ENCODE measurements around the gene C6orf58.

Gene C6orf58

GRCh38 chr6:127576874-127577273, at the start of gene C6orf58:
Gene C6orf58, plus strand, starts transcription at chr6:127577174. Its CDS starts 12 bp downstream, at chr6:127577186.
- DNase-seq = no peak

DNA sequence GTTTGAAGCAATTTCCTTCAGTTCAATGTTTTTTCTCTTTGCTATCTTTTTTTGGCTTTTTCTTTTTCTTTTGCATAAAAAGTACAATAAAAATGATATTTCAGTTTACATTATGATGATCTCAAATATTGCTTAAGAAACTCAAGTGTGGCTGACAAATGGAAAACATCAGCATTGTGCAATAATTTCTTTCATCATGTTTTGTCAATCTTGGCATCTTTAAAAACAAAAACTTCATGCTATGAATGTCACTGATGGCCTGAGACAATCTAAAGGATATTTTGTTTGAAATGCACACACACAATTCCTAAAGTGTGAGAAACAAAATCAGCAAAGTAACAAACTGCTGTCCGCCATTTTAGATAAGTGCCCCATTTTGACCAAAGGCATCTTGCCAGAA, 44.0 kb upstream of the C6orf58 start:
- no peak for DNase-seq

- DNase-seq = no peak
Measured at GRCh38 chr6:127533736-127534135, 43.2 kb upstream of the C6orf58 start.

GRCh38 chr6:127538750-127539264, 38.2 kb upstream of the C6orf58 start:
- no peak for DNase-seq

- no peak for DNase-seq
Measured at GRCh38 chr6:127539272-127539671, 37.7 kb upstream of the C6orf58 start.

DNA sequence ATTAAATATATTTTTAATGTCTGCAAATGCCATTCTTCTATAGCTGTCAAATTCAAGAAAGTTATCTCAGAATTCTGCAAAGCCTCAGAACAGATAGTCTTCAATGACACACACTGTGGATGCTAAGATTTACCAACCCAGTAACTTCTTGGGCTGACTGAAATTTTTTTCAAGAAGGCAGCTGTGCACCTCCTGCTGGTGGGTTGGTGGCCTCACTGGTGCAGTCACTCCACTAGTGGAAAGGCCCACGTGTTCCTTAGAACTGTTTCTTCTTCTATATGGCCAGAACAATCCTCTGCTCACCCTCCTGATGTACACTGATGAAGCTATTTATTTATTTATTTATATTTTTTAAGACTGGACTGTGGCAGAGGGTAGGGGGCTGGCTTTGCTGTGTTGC, 29.8 kb upstream of the C6orf58 start:
- peak; percentile 10 for DNase-seq

DNA sequence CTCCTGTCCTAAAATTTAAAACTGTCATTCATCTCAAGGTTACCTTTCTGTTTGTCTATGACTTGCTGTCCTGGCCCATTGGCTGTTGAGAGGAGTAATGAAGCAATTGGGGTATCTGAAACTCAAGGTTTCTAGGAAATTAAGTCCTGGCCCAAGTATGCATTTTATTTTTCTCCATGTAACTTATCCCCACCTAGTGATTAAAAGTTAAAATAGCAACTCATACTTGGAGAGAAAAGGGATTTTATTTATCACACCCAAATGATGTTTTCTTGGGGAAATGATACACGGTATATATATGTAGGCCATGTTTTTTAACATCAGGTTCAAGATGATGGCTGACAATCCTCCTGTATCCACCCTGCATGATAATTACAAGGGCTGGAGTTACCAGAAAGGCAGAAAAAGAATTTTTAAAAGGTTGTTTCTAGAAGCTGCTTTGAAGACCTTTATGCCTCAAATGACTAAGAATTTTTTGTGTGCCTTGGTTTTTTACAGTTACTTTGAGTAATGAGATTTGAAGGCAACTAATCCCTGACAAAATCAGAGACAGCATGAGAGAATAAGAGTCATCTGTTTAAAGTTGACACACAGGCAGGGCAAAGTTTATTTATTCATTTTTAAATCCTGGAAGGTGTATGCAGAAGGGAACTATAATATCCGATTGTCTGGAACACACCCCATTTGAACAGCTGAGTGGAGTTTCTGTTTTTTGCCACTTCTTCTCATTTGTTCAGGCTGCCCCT, 28.9 kb upstream of the C6orf58 start:
- no peak for DNase-seq

GRCh38 chr6:127550403-127550802, 26.6 kb upstream of the C6orf58 start:
- DNase-seq = no peak

- no peak for DNase-seq
Measured at GRCh38 chr6:127554435-127555006, 22.5 kb upstream of the C6orf58 start.

GRCh38 chr6:127561660-127562059, 15.3 kb upstream of the C6orf58 start:
- no peak for DNase-seq

- no peak for DNase-seq
Measured at GRCh38 chr6:127564761-127565160, 12.2 kb upstream of the C6orf58 start.

- no peak for DNase-seq
Measured at GRCh38 chr6:127566119-127566518, 10.9 kb upstream of the C6orf58 start.

DNA sequence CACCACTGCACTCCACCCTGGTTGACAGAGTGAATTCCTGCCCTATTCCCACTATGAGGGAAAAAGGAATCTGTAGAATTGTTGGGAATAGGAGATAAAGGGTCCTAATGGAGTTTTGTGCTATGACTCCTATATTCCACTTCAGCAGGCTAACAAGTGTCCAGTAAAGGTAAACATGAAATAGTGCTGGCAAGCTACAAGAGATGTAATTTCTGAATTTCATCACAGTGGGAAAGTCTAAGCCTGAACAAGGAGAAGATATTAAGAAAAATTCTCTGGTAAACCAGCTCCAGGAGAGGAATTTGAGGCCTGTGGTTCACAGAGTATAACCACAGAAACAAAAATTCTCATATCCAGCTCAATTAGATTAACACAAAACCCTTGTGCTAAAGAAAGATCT, 10.3 kb upstream of the C6orf58 start:
- no peak for DNase-seq

DNA sequence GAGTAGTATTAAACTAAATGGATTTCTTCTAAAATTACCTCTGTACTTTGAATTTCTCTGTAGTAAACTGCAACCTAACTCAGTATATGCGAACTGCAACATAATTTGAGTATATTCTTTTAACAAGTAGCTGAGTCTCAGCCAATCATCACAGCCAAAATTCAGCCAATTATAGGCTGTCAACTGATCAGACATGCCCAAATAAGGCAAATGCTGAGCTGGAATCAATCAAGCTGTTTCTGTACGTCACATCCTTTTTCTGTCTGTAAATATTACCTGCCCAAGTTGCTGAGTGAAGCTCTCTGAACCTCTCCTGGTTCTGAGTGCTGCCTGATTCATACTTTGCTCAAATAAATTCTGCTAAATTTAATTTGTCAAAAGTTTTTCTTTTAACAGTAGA, 9.5 kb upstream of the C6orf58 start:
- no peak for DNase-seq

DNA sequence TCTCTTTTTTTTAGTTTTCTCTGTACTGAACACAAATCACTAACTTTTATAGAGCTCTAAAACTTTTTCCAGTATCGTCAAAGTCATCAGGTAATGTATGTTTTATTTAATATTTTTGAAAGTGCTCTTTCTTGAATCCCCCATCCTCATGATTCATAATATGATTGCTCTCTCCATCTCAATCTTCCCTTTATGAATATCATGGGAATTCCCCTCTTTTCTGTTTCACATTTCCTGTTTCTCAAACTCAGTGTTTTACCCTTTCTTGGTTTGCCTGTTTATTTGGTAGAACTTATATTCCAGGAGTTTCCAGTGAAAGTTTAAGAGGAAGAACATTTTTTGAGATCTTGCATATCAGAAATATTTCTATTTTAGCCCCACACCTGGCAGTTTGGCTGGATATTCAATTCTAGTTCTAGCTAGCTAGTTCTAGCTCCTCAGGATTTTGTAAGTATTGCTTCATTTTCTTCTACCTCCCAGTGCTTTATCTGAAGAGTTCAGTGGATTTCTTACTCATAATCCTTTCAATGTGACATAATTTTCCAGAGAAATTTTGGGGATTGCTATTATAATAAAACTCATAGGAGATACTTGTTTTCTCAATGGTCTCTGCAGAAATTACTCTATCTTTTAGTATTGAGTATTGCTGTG, 6.1 kb upstream of the C6orf58 start:
- DNase-seq = no peak

GRCh38 chr6:127578900-127579299, 1.9 kb downstream of the C6orf58 start:
- DNase-seq = no peak

DNA sequence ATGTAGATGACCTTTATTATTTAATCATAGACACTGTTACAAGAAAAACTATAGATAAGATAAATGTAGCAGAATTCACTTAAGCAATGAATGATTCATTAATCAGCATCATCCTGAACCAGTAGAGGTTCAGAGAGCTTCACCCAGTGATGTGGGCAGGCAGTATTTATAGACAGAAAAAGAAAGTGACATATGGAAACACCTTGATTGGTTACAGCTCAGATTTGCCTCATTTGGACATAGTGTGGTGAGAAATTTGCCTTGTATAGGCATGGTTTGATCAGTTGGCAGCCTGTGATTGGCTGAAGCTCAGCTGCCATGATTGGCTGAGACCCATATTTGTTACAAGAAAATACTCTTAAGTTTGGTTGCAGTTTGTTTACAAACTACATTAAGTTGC, 4.6 kb downstream of the C6orf58 start:
- no peak for DNase-seq

DNA sequence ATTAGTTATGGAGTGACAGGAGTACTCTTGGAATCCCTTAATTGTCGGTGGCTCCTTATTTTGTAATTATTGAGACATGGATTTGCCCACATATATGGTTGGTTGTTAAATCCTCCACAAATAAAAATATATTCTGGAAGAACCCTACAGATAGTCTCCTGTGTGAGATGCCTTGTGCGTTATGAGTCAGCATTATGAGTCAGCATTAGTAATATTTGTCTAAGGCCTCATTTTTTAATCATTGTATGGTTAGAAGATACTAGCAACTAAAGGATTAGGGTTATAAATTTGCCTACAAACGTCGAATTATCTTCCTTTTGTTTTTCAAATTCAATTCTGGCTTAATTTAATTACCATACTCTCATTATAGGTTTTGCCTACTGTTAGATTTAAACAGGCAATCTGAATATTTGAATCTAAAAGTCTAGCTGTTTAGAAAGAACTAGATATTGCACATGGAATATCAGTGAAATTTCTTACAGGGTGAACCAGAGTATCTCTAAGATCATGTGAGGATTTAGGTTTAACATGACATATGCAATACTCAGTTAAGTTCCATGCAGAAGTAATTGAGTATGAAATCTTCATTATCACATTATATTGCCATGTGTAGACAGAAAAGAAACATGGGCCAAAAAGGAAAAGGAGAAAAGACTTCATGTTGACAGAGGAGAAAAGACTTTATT, 5.9 kb downstream of the C6orf58 start:
- DNase-seq = no peak

DNA sequence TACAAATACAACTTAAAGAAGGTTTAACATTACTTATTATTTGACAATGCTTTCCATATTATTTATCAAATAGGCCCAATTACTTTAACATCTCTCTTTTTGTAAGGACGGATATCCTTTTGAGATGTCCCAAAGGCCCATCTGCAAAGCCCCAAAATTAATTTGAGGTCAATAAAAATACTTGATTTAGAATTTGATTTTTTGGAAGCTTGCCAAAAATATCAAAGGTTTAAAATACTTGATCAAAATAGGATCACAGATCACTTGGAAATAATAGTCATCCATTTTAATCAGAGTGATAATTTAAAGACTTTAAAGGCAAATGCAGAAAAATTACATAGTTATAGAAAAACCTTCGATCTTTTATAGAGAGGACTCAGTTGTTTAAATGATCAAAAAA, 8.1 kb downstream of the C6orf58 start:
- DNase-seq = no peak

DNA sequence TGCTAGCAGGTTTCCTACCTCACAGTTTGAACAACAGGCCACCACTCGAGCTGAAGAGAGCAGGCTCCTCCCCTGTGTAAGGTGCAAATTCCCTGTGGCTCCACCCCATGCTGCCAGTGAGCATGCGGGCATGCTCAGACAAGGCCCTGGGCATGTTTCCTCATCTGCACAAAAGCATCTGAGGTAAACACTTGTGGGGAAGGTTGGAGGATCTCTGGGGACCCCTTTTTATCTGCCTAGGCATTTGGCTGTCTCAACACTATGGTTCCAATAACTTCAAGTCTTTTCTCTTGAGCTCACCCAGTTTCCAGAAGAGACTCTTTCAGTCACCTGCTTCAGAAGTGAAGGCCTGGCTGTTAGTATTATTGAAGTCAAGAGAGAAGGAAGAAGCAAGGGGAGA, 9.4 kb downstream of the C6orf58 start:
- no peak for DNase-seq

DNA sequence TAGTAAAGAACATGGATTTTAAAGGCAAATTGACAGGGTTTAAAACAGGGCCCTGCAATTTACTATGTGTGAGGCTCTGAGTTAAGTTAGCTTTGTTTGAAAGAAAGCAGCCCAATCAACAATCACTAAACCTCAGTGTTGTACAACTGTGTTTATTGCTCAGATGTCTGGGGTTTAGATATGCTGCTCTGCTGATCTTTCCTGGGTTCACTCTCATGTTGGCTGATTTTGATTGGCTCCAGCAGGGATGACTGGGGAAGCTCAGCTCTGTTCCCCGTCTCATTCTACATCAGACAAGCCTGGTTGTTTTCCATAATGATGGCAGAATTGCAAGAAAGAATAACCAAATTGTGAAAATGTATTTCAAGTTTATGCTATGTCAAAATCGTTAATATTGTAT, 10.9 kb downstream of the C6orf58 start:
- DNase-seq = no peak

DNA sequence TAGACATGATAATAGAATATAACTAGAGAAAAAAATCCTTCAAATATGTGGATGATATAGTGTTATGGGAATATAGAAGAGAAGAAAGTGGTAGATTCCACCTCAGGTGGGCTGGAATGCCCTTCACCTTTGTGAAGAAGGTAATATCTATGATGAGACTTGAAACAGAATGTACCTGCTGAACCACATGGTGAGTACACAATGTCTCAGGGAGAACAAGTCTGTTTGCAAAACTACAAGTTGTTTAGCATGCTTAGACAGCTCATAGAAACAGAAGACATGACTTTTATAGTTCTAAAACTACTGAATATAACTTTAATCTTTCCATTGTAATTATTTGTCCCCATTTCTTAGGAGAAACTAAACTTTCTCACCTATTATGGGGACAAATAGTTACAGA, 12.2 kb downstream of the C6orf58 start:
- DNase-seq = no peak

DNA sequence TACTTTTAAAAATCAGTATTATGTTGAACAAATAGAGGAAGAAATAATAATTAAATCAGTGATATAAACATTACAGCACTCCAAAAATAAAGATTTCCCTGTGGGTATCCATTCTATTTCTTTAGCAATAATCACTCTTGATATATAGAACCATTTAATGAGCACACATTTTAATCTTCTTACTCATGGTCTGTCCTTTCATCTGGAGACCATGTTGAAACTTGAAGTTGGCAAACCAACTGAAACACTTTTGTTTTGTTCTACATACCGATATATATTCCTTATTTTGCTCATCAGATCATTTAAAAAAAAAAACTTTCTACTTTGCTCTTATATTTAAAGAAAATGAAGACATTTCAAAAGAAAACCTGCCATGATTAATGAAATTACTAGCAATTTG, 13.4 kb downstream of the C6orf58 start:
- no peak for DNase-seq

DNA sequence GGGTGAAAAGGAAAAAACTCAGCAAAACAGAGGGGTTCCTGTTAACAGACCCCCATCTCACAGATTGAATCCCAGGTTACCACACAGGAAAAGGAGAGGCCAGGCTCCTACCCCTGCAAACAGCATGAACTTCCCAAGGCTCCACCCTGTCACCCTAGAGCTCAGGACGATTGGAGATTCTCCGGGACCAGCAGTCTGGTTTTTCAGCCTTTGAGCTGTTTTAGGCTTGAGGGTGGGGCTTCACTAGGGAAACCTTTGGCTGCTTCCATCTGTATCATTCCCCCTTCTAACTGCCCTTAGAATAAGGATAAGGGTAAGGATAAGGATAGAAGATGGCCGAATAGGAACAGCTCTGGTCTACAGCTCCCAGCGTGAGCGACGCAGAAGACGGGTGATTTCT, 16.0 kb downstream of the C6orf58 start:
- DNase-seq = no peak
